Keratinocyte (primary cell): Measurements from ENCODE around the gene FRAS1. TPM values are rescaled to one million over a fixed set of nuclear protein-coding genes. Genes with fewer than 3 reads are reported as not detected.

Source experiments
- DNase-seq: peaks from one replicate; pipeline ENCODE4 v3.0.0-alpha.2; 2011; ENCODE audit warnings: low read depth, missing footprints, low spot score
- FAIRE-seq: peaks from 2 replicates; lab custom pipeline; 2011; peaks lifted over from hg19 to GRCh38; lab: Jason Lieb, UNC
- H2AFZ ChIP-seq: 2 replicates; pipeline ENCODE4 v1.6.0; 2012; ENCODE audit warnings: low read length, control low read depth, inconsistent platforms; ENCODE audit not compliant: control insufficient read depth
- H3K27ac ChIP-seq: 2 replicates; pipeline ENCODE4 v1.5.1; 2011; ENCODE audit warnings: low read length; ENCODE audit not compliant: control insufficient read depth, insufficient read depth
- H3K27me3 ChIP-seq: 3 replicates; pipeline ENCODE4 v1.6.0; 2011; ENCODE audit warnings: low read length; ENCODE audit not compliant: control insufficient read depth, insufficient read depth; ENCODE audit errors: extremely low read depth
- H3K36me3 ChIP-seq, 2 experiments: 2 replicates in 1 of 2; 3 replicates in 1 of 2; pipeline ENCODE4 v1.5.1; 2011; ENCODE audit warnings: low read length in 2 of 2, mild to moderate bottlenecking in 1 of 2; ENCODE audit not compliant: control insufficient read depth in 2 of 2, insufficient read depth in 2 of 2; ENCODE audit errors: extremely low read depth in 1 of 2
- H3K4me1 ChIP-seq: 3 replicates; pipeline ENCODE4 v1.5.1; 2011; ENCODE audit warnings: low read length; ENCODE audit not compliant: control insufficient read depth, insufficient read depth; ENCODE audit errors: extremely low read depth
- H3K4me2 ChIP-seq: 3 replicates; pipeline ENCODE4 v1.6.0; 2011; ENCODE audit warnings: low read depth, low read length; ENCODE audit not compliant: control insufficient read depth, insufficient read depth; ENCODE audit errors: extremely low read depth
- H3K4me3 ChIP-seq, 3 experiments: fragments of 200-600 bp in 1 of 3; sonication (generic) in 1 of 3; 2 replicates in 2 of 3; 3 replicates in 1 of 3; pipeline ENCODE4 v1.5.1; 2011 to 2016; ENCODE audit warnings: low read length in 3 of 3, mild to moderate bottlenecking in 3 of 3, control low read depth in 2 of 3, inconsistent platforms in 1 of 3, low read depth in 1 of 3, mixed read lengths in 1 of 3, mixed run types in 1 of 3, moderate library complexity in 1 of 3; ENCODE audit not compliant: control insufficient read depth in 2 of 3, insufficient read depth in 2 of 3; ENCODE audit errors: extremely low read depth in 1 of 3
- H3K79me2 ChIP-seq: 2 replicates; pipeline ENCODE4 v1.6.0; 2012; ENCODE audit warnings: low read length; ENCODE audit not compliant: control insufficient read depth, insufficient read depth
- H3K9ac ChIP-seq: 3 replicates; pipeline ENCODE4 v1.6.0; 2011; ENCODE audit warnings: low read length; ENCODE audit not compliant: control insufficient read depth, insufficient read depth; ENCODE audit errors: extremely low read depth
- H3K9me1 ChIP-seq: 3 replicates; pipeline ENCODE4 v1.6.0; 2011; ENCODE audit warnings: low read length; ENCODE audit not compliant: control insufficient read depth, insufficient read depth; ENCODE audit errors: extremely low read depth
- H3K9me3 ChIP-seq: 2 replicates; pipeline ENCODE4 v1.5.1; 2012; ENCODE audit warnings: low read depth, low read length; ENCODE audit not compliant: control insufficient read depth
- H4K20me1 ChIP-seq: 3 replicates; pipeline ENCODE4 v1.6.0; 2011; ENCODE audit warnings: low read length; ENCODE audit not compliant: control insufficient read depth, insufficient read depth; ENCODE audit errors: extremely low read depth
- CTCF ChIP-seq, 3 experiments: IDR thresholded peaks in 1 of 3; conservative IDR thresholded peaks in 1 of 3; optimal IDR thresholded peaks in 1 of 3; 2 replicates in 2 of 3; 3 replicates in 1 of 3; pipeline versions ENCODE3 to v1.5.1; 2011; ENCODE audit warnings: low read length in 3 of 3, mild to moderate bottlenecking in 3 of 3, moderate library complexity in 2 of 3, control low read depth in 1 of 3, inconsistent platforms in 1 of 3; ENCODE audit not compliant: insufficient read depth in 2 of 3; ENCODE audit errors: extremely low read depth in 1 of 3
- EZH2 ChIP-seq: IDR thresholded peaks from one replicate; pipeline ENCODE4 v1.6.1; 2012; ENCODE audit warnings: inconsistent platforms, mild to moderate bottlenecking, low read length, moderate library complexity
- dilution Hi-C: fragments of 300-500 bp; cut with MboI; formaldehyde crosslinking; loops from one replicate; pipeline ENCODE4 v1.7.0; 2020; ENCODE audit warnings: low sequenced_read_pairs; ENCODE audit not compliant: extremely low pct_ligation_motif_present
- polyA plus RNA-seq, 5 experiments: library from polyadenylated mRNA; depleted of rRNA in 3 of 5; stranded (reverse) in 3 of 5; stranded (forward) in 1 of 5; unstranded in 1 of 5; fragments of >200 nt; gene quantifications; 1 replicate in 1 of 5; 2 replicates in 3 of 5; 3 replicates in 1 of 5; pipeline versions ENCODE4 v1.2.1 to v1.2.3, GENCODE V29; 2011 to 2012; ENCODE audit warnings: missing spikeins in 2 of 5, low read depth in 1 of 5, low replicate concordance in 1 of 5

FRAS1 gene
- polyA plus RNA-seq, 1 donor (not counting 4 experiments of a cell fraction or from before 2014, with no cell fraction given), result 3.5 TPM

- Histone ChIP-seq H3K4me2 (no peak overlapping the region), H3K79me2 (peaks cover 40% of the 10 kb centered on the region), H3K27ac (peak overlapping the region; percentile 77), H3K4me1 (peaks cover 57% of the 10 kb centered on the region), H3K27me3 (no peaks in the 10 kb centered on the region), H3K36me3 (peaks cover 13 to 52% of the 10 kb centered on the region in 2 experiments), H3K9me1 (no peaks in the 10 kb centered on the region), H3K4me3 (no peak overlapping the region), H3K9me3 (no peaks in the 10 kb centered on the region), H4K20me1 (no peaks in the 10 kb centered on the region), H2AFZ (no peak overlapping the region), H3K9ac (no peak overlapping the region)
- TF ChIP-seq EZH2 (no peak), CTCF (optimal IDR thresholded peaks at IDR 0.05 in 1 of 3, IDR thresholded peaks at IDR 0.05 in 1 of 3, conservative IDR thresholded peaks at IDR 0.05 in 1 of 3; ENCODE audit: extremely low read depth in 1 of 3, insufficient read depth in 2 of 3, low read length in 3 of 3) (no peak)
- dilution Hi-C loops, result no loop called here
- FAIRE-seq (peak; percentile 17), DNase-seq (no peak)
Observed at GRCh38 chr4:78567500-78568060, 510.5 kb downstream of the FRAS1 start.

GRCh38 chr4:78568640-78569305, 511.6 kb downstream of the FRAS1 start:
- peak overlapping the region; percentile 77 for H3K27ac ChIP-seq
- H3K79me2 ChIP-seq, result peaks cover 39% of the 10 kb centered on the region
- peaks cover 54% of the 10 kb centered on the region for H3K4me1 ChIP-seq
- H2AFZ ChIP-seq, result no peak overlapping the region
- no peaks in the 10 kb centered on the region for H3K9me1 ChIP-seq
- dilution Hi-C loops, result no loop called here
- no peak for TF ChIP-seq EZH2
- TF ChIP-seq CTCF (optimal IDR thresholded peaks at IDR 0.05 in 1 of 3, IDR thresholded peaks at IDR 0.05 in 1 of 3, conservative IDR thresholded peaks at IDR 0.05 in 1 of 3; ENCODE audit: extremely low read depth in 1 of 3, insufficient read depth in 2 of 3, low read length in 3 of 3), result peak in 1 of 3 experiments; percentile 5
- DNase-seq (no peak), FAIRE-seq (peak; percentile 13)
- no peaks in the 10 kb centered on the region for H4K20me1 ChIP-seq
- H3K36me3 ChIP-seq, result peaks cover 18 to 48% of the 10 kb centered on the region in 2 experiments
- H3K9me3 ChIP-seq, result no peaks in the 10 kb centered on the region
- no peak overlapping the region for H3K4me3 ChIP-seq
- H3K9ac ChIP-seq, result no peak overlapping the region
- H3K27me3 ChIP-seq, result no peaks in the 10 kb centered on the region
- H3K4me2 ChIP-seq, result peak overlapping the region; percentile 71
